ENCODE data around the gene TBCK.

Gene TBCK

GRCh38 chr4:106160560-106160959 is 155.4 kb downstream of the TBCK start:
- TF ChIP-seq CTCF (IDR thresholded peaks at IDR 0.05) = no peak

- TF ChIP-seq CTCF (IDR thresholded peaks at IDR 0.05) = no peak
These were observed 166.1 kb downstream of the TBCK start for GRCh38 chr4:106149911-106150310.

GRCh38 chr4:106149026-106149425 is 167.0 kb downstream of the TBCK start:
- TF ChIP-seq CTCF (IDR thresholded peaks at IDR 0.05) = no peak

GRCh38 chr4:106142616-106143127 is 173.3 kb downstream of the TBCK start:
- TF ChIP-seq CTCF (IDR thresholded peaks at IDR 0.05) = no peak

GRCh38 chr4:106140601-106141000 is 175.4 kb downstream of the TBCK start:
- no peak for TF ChIP-seq CTCF (IDR thresholded peaks at IDR 0.05)

- TF ChIP-seq CTCF (IDR thresholded peaks at IDR 0.05) = no peak
These were observed 179.2 kb downstream of the TBCK start for GRCh38 chr4:106136777-106137331.

- TF ChIP-seq CTCF (IDR thresholded peaks at IDR 0.05) = no peak
These were observed 184.0 kb downstream of the TBCK start for GRCh38 chr4:106132045-106132444.

GRCh38 chr4:106126062-106126461 is 189.9 kb downstream of the TBCK start:
- TF ChIP-seq CTCF (IDR thresholded peaks at IDR 0.05) = no peak
